Fibroblast of villous mesenchyme (primary cell): ENCODE results near the gene SLC22A4. TPM values are rescaled to one million over a fixed set of nuclear protein-coding genes. Genes with fewer than 3 reads are reported as not detected.

ENCODE experiments used
- DNase-seq: peaks from one replicate; pipeline ENCODE4 v3.0.0-alpha.2; 2010; ENCODE audit warnings: low read depth
- H3K4me3 ChIP-seq: 2 replicates; pipeline ENCODE4 v1.5.1; 2011; ENCODE audit warnings: low read depth, mild to moderate bottlenecking, low read length
- total RNA-seq: library from RNA; depleted of rRNA; stranded (reverse); fragments of >200 nt; gene quantifications from 2 replicates; pipeline ENCODE4 v1.2.3, GENCODE V29; 2012
- TF ChIP-seq, protein P1 (sequence below): IDR thresholded peaks from 2 replicates; pipeline ENCODE4 v1.5.1; 2012; ENCODE audit warnings: low read depth, mild to moderate bottlenecking, low read length; ENCODE audit not compliant: insufficient read depth

SLC22A4 gene
- total RNA-seq, 1 donor: 16.4 TPM

DNA sequence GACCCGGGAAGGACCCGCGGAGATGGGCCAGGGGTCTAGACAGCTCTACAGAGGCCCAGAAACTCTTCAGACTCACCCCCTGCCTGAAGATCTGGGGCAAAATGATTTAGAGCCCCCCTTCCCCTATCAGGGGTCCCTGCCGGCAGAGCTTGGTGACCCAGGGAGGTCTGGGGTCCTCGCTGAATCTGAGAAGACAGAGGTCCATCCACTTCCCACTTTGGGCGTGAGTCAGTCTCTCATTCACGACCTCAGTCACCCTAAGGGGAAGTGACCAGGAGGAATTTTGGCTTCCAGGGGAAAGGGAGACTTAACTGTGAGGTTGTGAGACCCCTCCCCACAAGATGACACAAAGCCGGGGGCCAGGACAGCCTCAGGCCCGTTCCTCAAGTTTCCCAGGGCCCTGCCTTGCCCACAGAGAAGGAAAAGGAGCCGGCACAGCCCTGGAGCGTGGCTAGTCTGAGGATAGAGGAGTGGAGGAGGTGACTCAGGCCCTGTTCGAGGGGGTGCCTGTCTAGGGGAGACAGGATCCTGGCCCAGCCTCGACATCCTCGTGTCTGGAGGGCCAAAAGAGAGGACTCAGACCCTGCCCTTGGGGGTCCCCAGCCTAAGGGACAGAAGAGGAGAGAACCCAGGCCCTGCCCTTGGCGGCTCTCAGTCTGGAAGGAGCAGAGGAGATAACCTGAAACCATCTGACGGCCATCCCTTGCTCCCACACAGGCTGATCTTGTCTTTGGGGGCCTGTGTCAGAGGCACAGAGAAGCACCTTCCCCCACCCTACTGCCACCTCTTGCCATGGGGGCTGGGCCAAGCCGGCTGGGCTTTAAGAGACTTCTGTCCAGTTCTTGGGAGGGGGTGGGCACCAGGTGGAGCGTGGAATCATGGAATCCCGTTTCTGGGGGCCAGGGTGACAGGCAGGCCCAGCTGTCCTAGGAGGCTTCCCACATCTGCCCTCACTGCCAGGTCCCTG is 35.8 kb upstream of the SLC22A4 start:
- TF ChIP-seq, protein P1, sequence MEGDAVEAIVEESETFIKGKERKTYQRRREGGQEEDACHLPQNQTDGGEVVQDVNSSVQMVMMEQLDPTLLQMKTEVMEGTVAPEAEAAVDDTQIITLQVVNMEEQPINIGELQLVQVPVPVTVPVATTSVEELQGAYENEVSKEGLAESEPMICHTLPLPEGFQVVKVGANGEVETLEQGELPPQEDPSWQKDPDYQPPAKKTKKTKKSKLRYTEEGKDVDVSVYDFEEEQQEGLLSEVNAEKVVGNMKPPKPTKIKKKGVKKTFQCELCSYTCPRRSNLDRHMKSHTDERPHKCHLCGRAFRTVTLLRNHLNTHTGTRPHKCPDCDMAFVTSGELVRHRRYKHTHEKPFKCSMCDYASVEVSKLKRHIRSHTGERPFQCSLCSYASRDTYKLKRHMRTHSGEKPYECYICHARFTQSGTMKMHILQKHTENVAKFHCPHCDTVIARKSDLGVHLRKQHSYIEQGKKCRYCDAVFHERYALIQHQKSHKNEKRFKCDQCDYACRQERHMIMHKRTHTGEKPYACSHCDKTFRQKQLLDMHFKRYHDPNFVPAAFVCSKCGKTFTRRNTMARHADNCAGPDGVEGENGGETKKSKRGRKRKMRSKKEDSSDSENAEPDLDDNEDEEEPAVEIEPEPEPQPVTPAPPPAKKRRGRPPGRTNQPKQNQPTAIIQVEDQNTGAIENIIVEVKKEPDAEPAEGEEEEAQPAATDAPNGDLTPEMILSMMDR: no peak
- H3K4me3 ChIP-seq: peak overlapping the region; percentile 71

DNA sequence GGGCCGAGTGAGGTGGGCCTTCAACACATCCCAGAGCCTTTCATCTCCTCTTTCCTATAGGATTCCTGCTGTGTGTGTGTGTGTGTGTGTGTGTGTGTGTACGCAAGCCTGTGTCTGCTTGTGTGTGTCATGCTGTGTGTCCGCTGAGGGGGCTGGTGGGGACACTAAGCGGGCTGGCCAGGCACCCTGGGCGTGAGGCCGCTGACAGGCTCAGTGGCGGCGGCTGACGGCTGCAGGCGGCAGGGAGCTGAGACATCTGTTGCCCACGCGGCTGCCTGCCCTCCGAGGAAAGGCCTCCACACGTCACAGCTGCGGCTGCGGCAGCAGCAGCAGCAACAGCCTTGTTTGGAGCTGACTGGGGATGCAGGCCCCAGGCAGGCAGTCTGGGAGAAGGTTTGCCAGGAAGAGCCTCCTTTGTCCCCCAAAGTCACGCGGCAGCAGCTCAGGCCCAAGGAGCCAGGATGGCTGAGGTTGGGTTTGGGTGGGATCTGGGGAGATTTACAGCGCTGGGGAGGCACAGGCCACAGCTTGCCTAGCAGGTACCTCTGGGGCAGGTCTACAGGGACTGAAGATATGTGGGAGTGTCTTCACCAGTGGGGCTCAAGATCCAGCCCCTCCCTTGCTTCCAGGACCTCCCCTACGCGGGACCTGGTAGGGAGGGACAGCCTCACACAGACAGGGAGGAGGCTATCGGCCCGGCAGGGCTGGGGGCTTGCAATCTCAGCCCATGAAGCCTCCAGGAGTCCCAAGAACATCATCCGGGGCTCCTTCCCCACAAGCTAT is 34.9 kb upstream of the SLC22A4 start:
- peak; percentile 96 for DNase-seq
- peak overlapping the region; percentile 71 for H3K4me3 ChIP-seq
- TF ChIP-seq, protein P1: no peak

More for the DNA sequence above, 35.8 kb upstream of the SLC22A4 start:
- DNase-seq: peak; percentile 69

DNA sequence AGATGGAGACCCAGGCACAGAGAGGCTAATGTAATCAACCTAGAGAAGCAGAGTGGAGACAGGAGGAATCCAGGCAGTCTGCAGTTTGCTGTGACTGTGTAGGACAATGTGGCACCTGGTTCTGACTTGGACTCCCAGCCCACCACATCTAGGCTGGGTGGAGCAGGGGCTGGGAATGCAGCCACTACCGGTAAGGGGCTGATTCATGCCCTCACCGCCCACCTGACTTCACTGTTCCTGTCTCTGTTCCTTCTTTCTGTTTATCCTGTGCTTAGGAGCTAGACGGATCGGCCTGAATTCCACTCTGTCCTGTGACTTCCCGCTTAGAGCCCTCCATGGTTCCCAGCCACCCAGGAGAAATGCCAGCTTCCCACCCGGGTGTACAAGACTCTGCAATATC is 34.1 kb upstream of the SLC22A4 start:
- TF ChIP-seq, protein P1: no peak
- H3K4me3 ChIP-seq: peak overlapping the region; percentile 36
- peak; percentile 72 for DNase-seq

DNA sequence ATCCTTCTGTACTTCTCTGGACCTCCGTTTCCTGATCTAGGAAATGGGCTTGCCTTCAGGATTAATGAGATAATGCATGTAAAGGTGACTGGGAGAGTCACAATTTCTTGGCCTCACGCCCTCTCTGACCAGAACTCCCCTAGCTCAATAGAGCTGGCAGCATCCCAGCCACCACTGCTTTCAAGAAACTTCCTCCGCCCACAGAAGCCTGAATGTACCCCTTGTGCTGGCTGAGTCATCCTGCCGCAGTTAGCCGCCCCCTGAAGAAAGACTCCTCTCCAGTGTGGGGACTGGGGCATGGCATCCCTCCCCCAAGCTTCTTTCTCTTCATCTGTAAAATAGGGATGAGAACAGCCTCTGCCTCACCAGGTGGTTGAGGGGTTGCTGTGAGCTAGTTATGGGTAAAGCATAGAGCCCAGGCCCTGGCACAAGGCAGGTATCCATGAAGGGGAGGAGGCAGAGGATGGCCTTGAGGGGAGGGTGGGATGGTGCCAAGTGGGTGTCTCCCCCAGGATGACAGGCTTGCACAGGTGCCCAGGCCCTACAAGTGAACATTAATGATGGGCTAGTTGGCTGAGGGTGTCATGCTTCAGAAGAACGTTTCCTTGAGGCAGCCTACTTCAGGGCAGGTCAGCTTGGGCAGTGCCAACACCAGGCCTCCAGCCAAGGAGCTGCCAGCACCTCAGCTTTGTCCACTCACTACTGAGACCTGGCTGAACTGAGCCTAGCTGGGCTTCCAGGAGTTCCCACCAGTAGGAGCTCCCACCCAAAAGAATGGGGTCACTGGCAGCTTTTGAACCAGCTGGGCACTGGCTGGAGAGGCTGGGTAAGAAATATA is 33.3 kb upstream of the SLC22A4 start:
- peak; percentile 85 for DNase-seq
- H3K4me3 ChIP-seq: no peak overlapping the region
- TF ChIP-seq, protein P1: no peak

DNA sequence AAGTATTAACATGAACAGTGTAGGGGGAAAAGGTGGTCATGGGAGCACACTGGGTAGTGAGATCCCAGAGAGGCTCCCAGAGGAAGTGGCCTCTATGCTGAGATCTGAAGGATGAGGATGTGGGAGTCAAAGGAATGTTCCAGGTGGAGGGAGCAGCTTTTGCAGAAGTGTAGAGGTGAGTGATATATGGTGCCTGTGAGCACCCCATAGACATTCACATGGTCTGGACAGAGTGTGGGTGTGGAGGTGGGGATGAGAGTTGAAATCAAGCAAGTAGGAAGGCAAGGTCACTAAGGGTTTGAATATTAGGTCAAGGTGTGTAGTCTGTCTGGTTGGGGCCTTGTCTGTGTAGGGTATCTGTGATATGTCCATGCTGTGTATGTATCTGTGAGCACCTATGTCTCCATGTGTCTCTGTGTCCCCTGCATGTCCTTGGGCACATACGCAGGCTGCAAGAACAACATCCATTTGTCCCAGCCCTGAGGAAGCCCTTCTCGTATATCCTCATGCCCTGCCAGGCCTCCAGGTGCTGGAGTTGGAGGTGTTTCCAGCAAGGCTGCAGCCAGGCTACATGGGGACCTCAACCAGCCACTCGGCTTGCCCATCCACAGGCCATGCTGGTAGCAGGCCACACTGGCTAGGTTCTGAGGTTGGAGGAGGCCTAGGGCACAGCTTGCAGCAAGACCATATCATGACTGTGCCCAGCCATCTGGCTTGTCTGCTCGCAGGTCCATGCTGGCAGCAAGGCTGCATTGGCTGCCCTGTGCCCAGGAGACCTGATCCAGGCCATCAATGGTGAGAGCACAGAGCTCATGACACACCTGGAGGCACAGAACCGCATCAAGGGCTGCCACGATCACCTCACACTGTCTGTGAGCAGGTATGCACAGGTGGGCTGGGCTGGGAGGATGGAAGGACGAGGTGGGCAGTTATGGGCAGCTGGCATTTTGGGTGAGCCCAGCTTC is 32.0 kb upstream of the SLC22A4 start:
- DNase-seq: no peak
- TF ChIP-seq, protein P1: no peak
- no peak overlapping the region for H3K4me3 ChIP-seq
